Stimulated activated naive B cell treated with anti-CD40 and anti-IgM and Interleukin-4, amounts not matched to agents 10 μg/mL and 1 μg/mL and 100 μg/mL, for 72 hours (primary cell): Measurements from ENCODE around the gene HMBS.
"Not testable (repeated sequence)": the region's sequence is repeated elsewhere in the genome, so short reads cannot be mapped to it uniquely, and the experiment has no call there.

Source experiments
- ATAC-seq, 2 donors: fragments of 150-1000 bp; cut with Tn5 transposase; replicated peaks; 2 replicates each; pipeline ENCODE4 v1.10.0; 2021; ENCODE audit warnings: moderate library complexity in 1 of 2
- DNase-seq: peaks from one replicate; pipeline ENCODE4 v3.0.0; 2021
- H3K27ac Mint-ChIP-seq: one replicate; pipeline ENCODE4 v1.8.0; 2022; ENCODE audit warnings: mild to moderate bottlenecking, mixed read lengths
- H3K27me3 Mint-ChIP-seq, 2 donors: one replicate each; pipeline ENCODE4 v1.8.0; 2022; ENCODE audit warnings: mixed read lengths in 2 of 2
- H3K36me3 Mint-ChIP-seq, 2 donors: one replicate each; pipeline ENCODE4 v1.8.0; 2022; ENCODE audit warnings: mixed read lengths in 2 of 2, mild to moderate bottlenecking in 1 of 2
- H3K4me1 Mint-ChIP-seq, 2 donors: one replicate each; pipeline ENCODE4 v1.8.0; 2022; ENCODE audit warnings: mixed read lengths in 2 of 2, mild to moderate bottlenecking in 1 of 2
- H3K4me3 Mint-ChIP-seq, 2 donors: one replicate each; pipeline ENCODE4 v1.8.0; 2022; ENCODE audit warnings: mild to moderate bottlenecking in 2 of 2, mixed read lengths in 2 of 2, moderate library complexity in 1 of 2
- H3K9me3 Mint-ChIP-seq, 2 donors: one replicate each; pipeline ENCODE4 v1.8.0; 2022; ENCODE audit warnings: mixed read lengths in 2 of 2, mild to moderate bottlenecking in 1 of 2

The HMBS gene

GRCh38 chr11:119056421-119056999 is 28.2 kb upstream of the HMBS start:
- ATAC-seq (peak; percentile 7 to 10), DNase-seq (peak; percentile 17)
- H3K9me3 Mint-ChIP-seq = no peaks in the 10 kb centered on the region
- peaks cover 38 to 55% of the 10 kb centered on the region in 2 donors for H3K36me3 Mint-ChIP-seq
- peak overlapping the region; percentile 96 for H3K27ac Mint-ChIP-seq
- peaks cover 40 to 62% of the 10 kb centered on the region in 2 donors for H3K4me1 Mint-ChIP-seq
- H3K4me3 Mint-ChIP-seq = peak overlapping the region; percentile 91 to 92
- no peaks in the 10 kb centered on the region for H3K27me3 Mint-ChIP-seq

DNA sequence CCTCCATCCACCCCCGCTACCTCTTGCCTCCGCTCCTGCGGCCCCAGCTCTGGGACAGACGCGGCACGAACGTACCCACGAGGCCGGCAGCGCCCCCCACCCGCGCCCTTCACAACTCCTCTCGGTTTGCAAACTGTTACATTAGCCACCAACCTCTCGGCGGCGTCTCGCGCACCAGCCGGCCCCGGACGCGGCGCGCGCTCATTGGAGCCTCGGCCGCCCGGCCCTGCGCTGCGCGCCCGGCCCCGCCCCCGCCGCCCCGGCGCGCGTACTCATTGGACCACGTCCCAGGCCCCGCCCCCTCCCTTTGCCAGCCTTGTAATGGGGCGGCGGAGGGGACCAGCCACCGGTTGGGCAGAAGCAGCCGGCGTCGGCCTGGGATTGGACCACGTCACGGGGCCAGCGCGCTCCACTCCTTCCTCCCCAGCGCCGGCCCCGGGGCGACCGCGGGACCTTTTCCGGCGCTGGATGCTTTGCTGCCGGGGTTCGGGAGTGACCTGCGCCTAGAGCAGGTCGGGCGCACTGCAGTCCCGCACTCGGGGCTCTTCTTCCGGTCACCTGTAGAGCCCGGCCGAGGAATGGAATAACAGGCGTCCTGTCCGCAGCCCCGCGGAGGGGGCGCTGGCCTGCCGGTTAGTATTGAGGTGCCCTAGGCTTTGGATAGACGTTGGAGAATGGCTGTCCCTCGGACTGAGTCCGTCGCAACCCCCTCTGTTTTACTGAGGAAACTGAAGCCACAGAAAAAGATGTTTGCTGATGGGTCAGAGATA is 27.5 kb upstream of the HMBS start, which contains the start of gene HYOU1:
TSS of gene HYOU1 (minus strand) at position 206 of the 770 bp plus-strand sequence. CDS start 1,045 bp downstream, outside the sequence.
- peak within 1 kb of the TSS; percentile 91 to 92 for H3K4me3 Mint-ChIP-seq
- ATAC-seq (peak; percentile 92 to 95), DNase-seq (peak; percentile 95)
- H3K4me1 Mint-ChIP-seq = peaks cover 36 to 55% of the 10 kb centered on the region in 2 donors
- peaks cover 31 to 48% of the 10 kb centered on the region in 2 donors for H3K36me3 Mint-ChIP-seq
- H3K27me3 Mint-ChIP-seq = no peaks in the 10 kb centered on the region
- H3K27ac Mint-ChIP-seq = peak within 1 kb of the TSS; percentile 96
- no peaks in the 10 kb centered on the region for H3K9me3 Mint-ChIP-seq

- peaks cover 20 to 34% of the 10 kb centered on the region in 2 donors for H3K36me3 Mint-ChIP-seq
- H3K4me3 Mint-ChIP-seq, DNase-seq, ATAC-seq, H3K27ac Mint-ChIP-seq, H3K27me3 Mint-ChIP-seq, H3K9me3 Mint-ChIP-seq: not testable (repeated sequence)
- peaks cover 21 to 36% of the 10 kb centered on the region in 2 donors for H3K4me1 Mint-ChIP-seq
Measured at GRCh38 chr11:119059128-119059527, 25.6 kb upstream of the HMBS start.

GRCh38 chr11:119061256-119061655 is 23.4 kb upstream of the HMBS start:
- H3K27ac Mint-ChIP-seq = no peak overlapping the region
- H3K4me3 Mint-ChIP-seq = no peak overlapping the region
- H3K4me1 Mint-ChIP-seq = peaks cover 12 to 27% of the 10 kb centered on the region in 2 donors

GRCh38 chr11:119062779-119063178 is 21.9 kb upstream of the HMBS start:
- peaks cover 14 to 34% of the 10 kb centered on the region in 2 donors for H3K4me1 Mint-ChIP-seq
- no peaks in the 10 kb centered on the region for H3K9me3 Mint-ChIP-seq
- H3K36me3 Mint-ChIP-seq = peaks cover 8 to 12% of the 10 kb centered on the region in 2 donors
- DNase-seq (no peak), ATAC-seq (no peak)
- no peak overlapping the region for H3K27ac Mint-ChIP-seq
- no peak overlapping the region for H3K4me3 Mint-ChIP-seq
- no peaks in the 10 kb centered on the region for H3K27me3 Mint-ChIP-seq

More at GRCh38 chr11:119061256-119061655, 23.4 kb upstream of the HMBS start:
- no peak for DNase-seq
- Mint-ChIP-seq H3K27me3 (no peaks in the 10 kb centered on the region), H3K9me3 (no peaks in the 10 kb centered on the region), H3K36me3 (peaks cover 8 to 15% of the 10 kb centered on the region in 2 donors)
- ATAC-seq = no peak

- H3K4me1 Mint-ChIP-seq = peaks cover 10 to 36% of the 10 kb centered on the region in 2 donors
- H3K4me3 Mint-ChIP-seq = no peak overlapping the region
Measured at GRCh38 chr11:119065369-119065768, 19.3 kb upstream of the HMBS start.

DNA sequence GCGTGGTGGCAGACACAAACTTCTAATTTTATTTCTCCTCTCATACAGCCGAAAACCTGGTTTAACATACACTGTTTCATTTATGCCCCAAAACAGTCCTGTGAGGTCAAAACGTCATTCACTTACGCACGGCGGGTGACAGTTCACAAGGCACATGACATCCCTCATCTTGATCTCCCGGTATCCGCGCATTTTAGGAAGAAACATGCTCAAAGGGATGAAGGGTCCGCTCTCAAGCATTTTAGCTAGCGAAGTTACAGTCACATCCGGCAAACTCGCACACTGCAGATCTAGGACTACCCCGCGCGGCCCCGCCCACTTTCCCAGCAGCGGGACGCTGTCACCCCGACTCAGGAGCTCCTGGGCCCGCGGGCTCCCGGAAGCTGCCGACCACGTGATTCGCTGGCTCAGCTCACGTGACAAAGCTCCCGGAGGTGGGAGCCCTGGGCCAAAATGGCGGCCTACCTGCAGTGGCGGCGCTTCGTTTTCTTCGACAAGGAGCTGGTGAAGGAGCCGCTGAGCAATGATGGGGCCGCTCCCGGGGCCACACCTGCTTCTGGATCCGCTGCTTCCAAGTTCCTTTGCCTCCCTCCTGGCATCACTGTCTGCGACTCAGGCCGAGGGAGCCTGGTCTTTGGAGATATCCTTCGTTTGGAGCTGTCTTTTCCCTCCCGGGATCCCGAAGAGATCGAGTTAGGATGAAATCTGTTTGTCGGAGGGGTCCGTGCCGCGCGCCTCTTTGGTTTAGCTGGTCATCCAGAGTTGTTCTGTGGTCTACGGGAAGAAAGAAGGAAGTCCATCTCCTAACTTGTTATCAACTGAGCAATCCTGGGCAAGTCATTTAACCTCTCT is 17.1 kb upstream of the HMBS start, which contains the start of gene VPS11:
TSS of gene VPS11 (plus strand) at position 448 of the 852 bp plus-strand sequence. CDS start at position 454, 6 bp downstream.
- no peaks in the 10 kb centered on the region for H3K9me3 Mint-ChIP-seq
- peak; percentile 98 for ATAC-seq
- no peaks in the 10 kb centered on the region for H3K27me3 Mint-ChIP-seq
- DNase-seq = peak; percentile 93
- peak within 1 kb of the TSS; percentile 98 for H3K27ac Mint-ChIP-seq
- H3K4me1 Mint-ChIP-seq = peaks cover 10 to 36% of the 10 kb centered on the region in 2 donors
- H3K36me3 Mint-ChIP-seq = peaks cover 15 to 22% of the 10 kb centered on the region in 2 donors
- H3K4me3 Mint-ChIP-seq = peak within 1 kb of the TSS; percentile 93 to 94

More at GRCh38 chr11:119065369-119065768, 19.3 kb upstream of the HMBS start:
- peak overlapping the region; percentile 25 for H3K27ac Mint-ChIP-seq
- H3K36me3 Mint-ChIP-seq = peaks cover 14 to 16% of the 10 kb centered on the region in 2 donors
- no peak for DNase-seq
- H3K27me3 Mint-ChIP-seq = no peaks in the 10 kb centered on the region
- ATAC-seq = no peak
- no peaks in the 10 kb centered on the region for H3K9me3 Mint-ChIP-seq

DNA sequence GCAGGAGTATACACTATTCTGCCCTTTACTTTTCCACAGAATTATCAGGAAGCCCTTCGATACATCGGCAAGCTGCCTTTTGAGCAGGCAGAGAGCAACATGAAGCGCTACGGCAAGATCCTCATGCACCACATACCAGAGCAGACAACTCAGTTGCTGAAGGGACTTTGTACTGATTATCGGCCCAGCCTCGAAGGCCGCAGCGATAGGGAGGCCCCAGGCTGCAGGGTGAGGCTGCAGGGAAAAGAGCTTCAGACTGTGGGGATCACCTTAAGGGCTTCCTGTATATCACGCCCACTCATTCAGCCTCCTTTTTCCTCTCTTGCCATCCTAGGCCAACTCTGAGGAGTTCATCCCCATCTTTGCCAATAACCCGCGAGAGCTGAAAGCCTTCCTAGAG is 6.8 kb upstream of the HMBS start:
- no peak for ATAC-seq
- Mint-ChIP-seq H3K4me3 (no peak overlapping the region), H3K27ac (no peak overlapping the region), H3K9me3 (no peaks in the 10 kb centered on the region), H3K36me3 (peaks cover 39 to 54% of the 10 kb centered on the region in 2 donors), H3K27me3 (no peaks in the 10 kb centered on the region), H3K4me1 (no peaks in the 10 kb centered on the region)
- DNase-seq = no peak

GRCh38 chr11:119078675-119079420 is 5.8 kb upstream of the HMBS start:
- H3K9me3 Mint-ChIP-seq = no peaks in the 10 kb centered on the region
- H3K36me3 Mint-ChIP-seq = peaks cover 29 to 45% of the 10 kb centered on the region in 2 donors
- no peak overlapping the region for H3K27ac Mint-ChIP-seq
- H3K4me1 Mint-ChIP-seq = no peaks in the 10 kb centered on the region
- DNase-seq (no peak), ATAC-seq (no peak)
- H3K27me3 Mint-ChIP-seq = no peaks in the 10 kb centered on the region
- no peak overlapping the region for H3K4me3 Mint-ChIP-seq

DNA sequence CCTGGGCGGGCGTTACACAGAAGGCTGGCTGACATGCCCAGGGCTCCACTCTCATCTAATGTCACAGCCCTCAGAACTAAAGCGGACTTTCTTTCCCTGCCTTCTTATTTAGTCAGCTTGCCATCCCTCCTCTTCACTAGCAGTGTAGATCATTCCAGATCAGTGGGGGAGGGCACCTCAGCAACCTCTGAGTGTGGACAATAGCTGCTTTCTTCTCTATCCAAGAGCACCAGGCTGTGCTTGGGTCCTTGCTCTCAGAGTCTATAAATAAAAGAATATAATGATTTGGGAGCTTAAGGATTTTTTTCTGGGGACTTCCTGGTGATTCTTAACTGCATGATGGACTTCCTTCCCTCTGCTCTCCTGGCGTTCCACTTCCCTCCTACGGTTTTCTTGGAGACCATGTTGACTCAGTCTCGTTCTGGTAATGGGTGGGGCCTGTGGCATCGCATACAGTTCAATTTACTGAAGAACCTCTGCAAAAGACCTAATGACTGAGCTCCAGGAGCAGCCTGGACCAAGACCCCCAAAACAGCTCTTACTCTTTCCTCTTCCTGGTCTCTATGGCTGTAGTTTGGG is 2.9 kb upstream of the HMBS start:
- peak overlapping the region; percentile 68 for H3K27ac Mint-ChIP-seq
- peaks cover 8 to 10% of the 10 kb centered on the region in 2 donors for H3K4me1 Mint-ChIP-seq
- no peak for DNase-seq
- peaks cover 29 to 40% of the 10 kb centered on the region in 2 donors for H3K36me3 Mint-ChIP-seq
- ATAC-seq = no peak
- H3K4me3 Mint-ChIP-seq = no peak overlapping the region
- no peaks in the 10 kb centered on the region for H3K9me3 Mint-ChIP-seq
- no peaks in the 10 kb centered on the region for H3K27me3 Mint-ChIP-seq

DNA sequence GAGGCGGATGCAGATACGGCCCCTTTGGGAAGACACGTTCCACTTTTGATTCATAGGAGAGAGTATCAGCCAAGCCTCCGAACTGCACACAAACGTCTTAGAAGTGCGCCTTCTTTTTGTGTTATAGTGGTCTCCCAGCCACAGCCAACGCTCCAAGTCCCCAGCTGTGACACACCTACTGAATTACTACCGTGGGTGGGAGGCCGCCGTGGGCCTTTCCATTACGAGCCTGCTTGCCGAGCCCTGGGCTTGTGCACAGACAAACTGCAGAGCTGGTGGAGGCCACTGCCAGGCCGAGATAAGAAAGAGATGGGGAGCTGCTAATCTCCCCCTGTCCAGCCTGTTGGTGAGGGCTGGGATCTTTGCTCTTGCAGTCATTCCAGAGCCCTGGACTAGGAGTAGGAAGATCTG is 761 bp downstream of the HMBS start:
- Mint-ChIP-seq H3K27me3 (no peaks in the 10 kb centered on the region), H3K4me1 (peaks cover 14 to 28% of the 10 kb centered on the region in 2 donors), H3K27ac (peak overlapping the region; percentile 98), H3K36me3 (peaks cover 26 to 36% of the 10 kb centered on the region in 2 donors), H3K4me3 (peak overlapping the region; percentile 96 to 97), H3K9me3 (no peaks in the 10 kb centered on the region)
- ATAC-seq (peak; percentile 36 to 47), DNase-seq (no peak)

GRCh38 chr11:119087123-119087522 is 2.4 kb downstream of the HMBS start:
- Mint-ChIP-seq H3K27me3 (no peaks in the 10 kb centered on the region), H3K36me3 (peaks cover 18 to 25% of the 10 kb centered on the region in 2 donors), H3K4me1 (peaks cover 16 to 30% of the 10 kb centered on the region in 2 donors), H3K4me3 (no peak overlapping the region), H3K9me3 (no peaks in the 10 kb centered on the region), H3K27ac (no peak overlapping the region)
- DNase-seq (no peak), ATAC-seq (no peak)

DNA sequence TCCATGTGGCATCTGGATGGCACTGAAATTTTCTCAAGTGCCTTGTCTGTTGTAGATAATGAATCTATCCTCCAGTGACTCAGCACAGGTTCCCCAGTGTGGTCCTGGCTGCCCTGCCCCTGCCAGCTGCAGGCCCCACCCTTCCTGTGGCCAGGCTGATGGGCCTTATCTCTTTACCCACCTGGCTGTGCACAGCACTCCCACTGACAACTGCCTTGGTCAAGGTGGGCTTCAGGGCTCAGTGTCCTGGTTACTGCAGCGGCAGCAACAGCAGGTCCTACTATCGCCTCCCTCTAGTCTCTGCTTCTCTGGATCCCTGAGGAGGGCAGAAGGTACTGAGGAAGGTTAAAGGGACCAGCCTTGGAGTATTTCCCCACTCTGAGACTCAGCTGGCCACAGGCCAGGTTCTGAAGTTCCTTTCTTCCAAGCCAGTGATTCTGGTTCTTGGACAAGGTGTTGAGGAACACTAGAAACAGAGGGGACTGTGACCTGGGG is 3.1 kb downstream of the HMBS start:
- DNase-seq (no peak), ATAC-seq (no peak)
- peaks cover 21 to 37% of the 10 kb centered on the region in 2 donors for H3K4me1 Mint-ChIP-seq
- H3K4me3 Mint-ChIP-seq = no peak overlapping the region
- no peaks in the 10 kb centered on the region for H3K9me3 Mint-ChIP-seq
- H3K36me3 Mint-ChIP-seq = peaks cover 19 to 27% of the 10 kb centered on the region in 2 donors
- no peaks in the 10 kb centered on the region for H3K27me3 Mint-ChIP-seq
- no peak overlapping the region for H3K27ac Mint-ChIP-seq
